GM12865 (cell line): ENCODE data around the gene KLHL42.

Experiments used
- DNase-seq: peaks from one replicate; pipeline ENCODE4 v3.0.0; 2010; ENCODE audit warnings: low read depth
- H3K4me3 ChIP-seq: 2 replicates; pipeline ENCODE4 v1.5.1; 2011; ENCODE audit warnings: mild to moderate bottlenecking, low read depth, low read length, control low read depth
- CTCF ChIP-seq: IDR thresholded peaks from 2 replicates; pipeline ENCODE4 v1.5.1; 2011; ENCODE audit warnings: low read length, control low read depth, low read depth, inconsistent platforms; ENCODE audit not compliant: insufficient read depth; ENCODE audit errors: missing control alignments

KLHL42 gene

GRCh38 chr12:27802936-27803335 lies 22.9 kb downstream of the KLHL42 start:
- no peak for DNase-seq
- TF ChIP-seq CTCF, result no peak
- no peak overlapping the region for H3K4me3 ChIP-seq

- TF ChIP-seq CTCF, result no peak
- no peak overlapping the region for H3K4me3 ChIP-seq
These were observed 25.2 kb downstream of the KLHL42 start for GRCh38 chr12:27805238-27805637.

GRCh38 chr12:27806259-27806658 lies 26.2 kb downstream of the KLHL42 start:
- H3K4me3 ChIP-seq, result no peak overlapping the region
- no peak for DNase-seq
- no peak for TF ChIP-seq CTCF

More at GRCh38 chr12:27805238-27805637, 25.2 kb downstream of the KLHL42 start:
- DNase-seq, result no peak

GRCh38 chr12:27807063-27807703 lies 27.1 kb downstream of the KLHL42 start:
- no peak overlapping the region for H3K4me3 ChIP-seq
- no peak for TF ChIP-seq CTCF
- DNase-seq, result no peak

- no peak for DNase-seq
- H3K4me3 ChIP-seq, result no peak overlapping the region
- TF ChIP-seq CTCF, result no peak
These were observed 28.8 kb downstream of the KLHL42 start for GRCh38 chr12:27808841-27809240.

GRCh38 chr12:27810756-27811155 lies 30.7 kb downstream of the KLHL42 start:
- H3K4me3 ChIP-seq, result no peak overlapping the region
- TF ChIP-seq CTCF, result no peak
- DNase-seq, result no peak

GRCh38 chr12:27812502-27812901 lies 32.5 kb downstream of the KLHL42 start:
- TF ChIP-seq CTCF, result no peak
- H3K4me3 ChIP-seq, result no peak overlapping the region
- DNase-seq, result no peak
